ENCODE measurements around the gene ZXDC. TPM values are rescaled to one million over a fixed set of nuclear protein-coding genes. Genes with fewer than 3 reads are reported as not detected.

Gene ZXDC
- total RNA-seq, 1 donor from 2014 or later = 29.0 TPM

DNA sequence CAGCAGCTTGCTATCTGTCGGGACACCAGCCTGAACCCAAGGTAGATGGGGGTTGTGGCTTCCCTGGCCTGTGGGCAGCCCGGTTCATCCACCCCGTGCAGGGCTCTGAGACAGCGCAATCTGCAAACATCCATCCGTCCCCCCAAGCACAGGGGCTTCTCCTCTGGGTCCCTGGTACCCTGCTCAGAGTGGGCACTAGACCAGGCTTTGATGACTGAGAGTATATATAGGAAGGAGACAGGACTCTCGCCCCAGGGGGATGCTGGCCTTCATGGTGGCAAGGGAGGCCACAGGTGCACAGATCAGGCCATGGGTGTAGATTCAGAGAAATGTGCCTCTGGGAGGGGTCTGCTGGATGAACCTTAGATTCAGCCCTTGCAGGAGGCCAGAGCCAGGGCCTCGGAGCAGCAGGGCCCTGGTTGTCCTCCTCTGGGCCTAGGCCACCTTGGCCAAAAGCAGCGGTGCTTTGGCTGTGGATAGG is 40.7 kb downstream of the ZXDC start:
- no peaks in the 10 kb centered on the region for H3K27me3 Mint-ChIP-seq

DNA sequence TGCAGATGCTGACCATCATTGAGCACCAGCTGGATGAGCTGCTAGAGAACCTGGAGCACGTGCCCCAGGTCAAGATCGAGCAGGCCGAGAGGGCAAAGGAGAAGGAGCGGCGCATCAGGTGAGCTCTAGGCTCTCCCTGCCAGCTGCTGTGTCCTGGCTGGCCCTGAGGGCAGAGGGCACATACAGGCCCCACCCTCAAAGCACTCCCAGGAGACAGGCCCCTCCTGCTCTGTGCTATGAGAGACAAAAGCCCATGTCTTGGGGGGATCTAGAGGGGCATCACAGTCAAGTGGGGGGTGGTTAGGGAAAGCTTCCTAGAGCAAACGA is 41.5 kb downstream of the ZXDC start:
- H3K27me3 Mint-ChIP-seq = no peaks in the 10 kb centered on the region
- no peak for DNase-seq (ENCODE audit: extremely low spot score, unreplicated experiment)
- H3K4me1 Mint-ChIP-seq (ENCODE audit: unreplicated experiment) = peaks cover 8% of the 10 kb centered on the region
- peak overlapping the region; percentile 46 for H3K27ac Mint-ChIP-seq
- no peaks in the 10 kb centered on the region for H3K9me3 Mint-ChIP-seq
- TF ChIP-seq, protein P1, sequence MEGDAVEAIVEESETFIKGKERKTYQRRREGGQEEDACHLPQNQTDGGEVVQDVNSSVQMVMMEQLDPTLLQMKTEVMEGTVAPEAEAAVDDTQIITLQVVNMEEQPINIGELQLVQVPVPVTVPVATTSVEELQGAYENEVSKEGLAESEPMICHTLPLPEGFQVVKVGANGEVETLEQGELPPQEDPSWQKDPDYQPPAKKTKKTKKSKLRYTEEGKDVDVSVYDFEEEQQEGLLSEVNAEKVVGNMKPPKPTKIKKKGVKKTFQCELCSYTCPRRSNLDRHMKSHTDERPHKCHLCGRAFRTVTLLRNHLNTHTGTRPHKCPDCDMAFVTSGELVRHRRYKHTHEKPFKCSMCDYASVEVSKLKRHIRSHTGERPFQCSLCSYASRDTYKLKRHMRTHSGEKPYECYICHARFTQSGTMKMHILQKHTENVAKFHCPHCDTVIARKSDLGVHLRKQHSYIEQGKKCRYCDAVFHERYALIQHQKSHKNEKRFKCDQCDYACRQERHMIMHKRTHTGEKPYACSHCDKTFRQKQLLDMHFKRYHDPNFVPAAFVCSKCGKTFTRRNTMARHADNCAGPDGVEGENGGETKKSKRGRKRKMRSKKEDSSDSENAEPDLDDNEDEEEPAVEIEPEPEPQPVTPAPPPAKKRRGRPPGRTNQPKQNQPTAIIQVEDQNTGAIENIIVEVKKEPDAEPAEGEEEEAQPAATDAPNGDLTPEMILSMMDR (conservative IDR thresholded peaks at IDR 0.05) = no peak
- H3K4me3 Mint-ChIP-seq = no peak overlapping the region
- peaks cover 7% of the 10 kb centered on the region for H3K36me3 Mint-ChIP-seq

More for the DNA sequence above, 40.7 kb downstream of the ZXDC start:
- no peak overlapping the region for H3K27ac Mint-ChIP-seq
- DNase-seq (ENCODE audit: extremely low spot score, unreplicated experiment) = no peak
- H3K4me3 Mint-ChIP-seq = no peak overlapping the region
- peaks cover 8% of the 10 kb centered on the region for H3K36me3 Mint-ChIP-seq
- no peaks in the 10 kb centered on the region for H3K9me3 Mint-ChIP-seq
- H3K4me1 Mint-ChIP-seq (ENCODE audit: unreplicated experiment) = peaks cover 9% of the 10 kb centered on the region
- TF ChIP-seq, protein P1 (conservative IDR thresholded peaks at IDR 0.05) = no peak

DNA sequence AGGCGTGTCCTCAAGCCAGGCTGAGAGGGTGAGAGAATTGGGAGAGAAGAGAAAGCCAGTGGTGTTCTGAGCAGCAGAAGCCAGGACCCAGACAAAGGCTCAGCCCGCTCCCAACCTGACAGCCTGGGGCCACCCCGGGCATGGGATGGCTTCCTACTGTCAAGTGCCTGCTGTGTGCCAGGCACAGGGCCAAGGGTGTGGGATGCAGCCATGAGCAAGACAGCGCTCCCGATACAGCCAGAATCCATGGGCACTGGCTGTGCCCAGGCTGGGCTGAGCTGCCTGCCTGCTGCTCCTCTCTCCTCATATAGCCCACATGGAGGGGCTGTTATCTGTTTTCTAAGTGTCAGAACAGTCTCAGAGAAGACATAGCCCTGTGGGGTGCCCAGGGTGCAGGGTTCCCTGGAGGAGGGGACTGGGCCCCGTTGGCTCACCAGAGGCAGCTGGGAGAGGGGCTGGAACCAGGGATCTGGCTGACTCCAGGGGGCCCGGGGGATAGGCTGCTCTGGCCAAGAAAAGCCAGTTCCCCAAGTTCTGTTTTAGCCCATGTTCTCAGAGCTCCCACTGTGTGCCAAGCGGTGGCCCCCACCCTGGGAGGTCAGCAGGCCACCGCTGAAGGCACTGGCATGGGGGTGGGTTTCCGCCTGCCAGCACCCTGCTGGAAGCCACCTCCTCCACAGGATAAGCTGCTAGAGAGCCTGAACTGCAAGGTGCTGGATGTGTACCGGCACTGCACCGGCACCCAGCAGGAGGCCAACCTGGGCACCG is 42.0 kb downstream of the ZXDC start:
- Mint-ChIP-seq H3K4me3 (no peak overlapping the region), H3K4me1 (ENCODE audit: unreplicated experiment) (peaks cover 2% of the 10 kb centered on the region), H3K9me3 (no peaks in the 10 kb centered on the region), H3K27ac (no peak overlapping the region), H3K36me3 (peaks cover 3% of the 10 kb centered on the region), H3K27me3 (no peaks in the 10 kb centered on the region)
- TF ChIP-seq, protein P1 (conservative IDR thresholded peaks at IDR 0.05) = no peak
- DNase-seq (ENCODE audit: extremely low spot score, unreplicated experiment) = no peak

DNA sequence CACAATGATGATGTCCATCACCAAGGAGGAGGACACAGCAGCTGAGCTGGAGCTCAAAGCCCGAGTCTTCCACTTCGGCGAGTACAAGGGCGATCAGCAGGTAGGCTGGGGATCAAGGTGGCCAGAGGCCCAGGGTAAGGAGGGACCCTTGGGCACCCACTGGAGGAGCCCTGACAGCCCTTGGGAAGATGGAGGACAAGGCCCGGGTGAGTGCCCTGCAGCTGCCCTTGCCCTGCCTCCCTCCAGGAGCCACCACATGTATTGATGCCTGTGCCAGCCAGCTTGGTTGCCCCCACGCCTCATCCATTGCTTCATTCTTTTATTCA is 42.6 kb downstream of the ZXDC start:
- Mint-ChIP-seq H3K36me3 (peaks cover 3% of the 10 kb centered on the region), H3K4me3 (no peak overlapping the region), H3K9me3 (no peaks in the 10 kb centered on the region), H3K27me3 (no peaks in the 10 kb centered on the region), H3K27ac (no peak overlapping the region), H3K4me1 (ENCODE audit: unreplicated experiment) (no peaks in the 10 kb centered on the region)
- TF ChIP-seq, protein P1 (conservative IDR thresholded peaks at IDR 0.05) = no peak
- no peak for DNase-seq (ENCODE audit: extremely low spot score, unreplicated experiment)

DNA sequence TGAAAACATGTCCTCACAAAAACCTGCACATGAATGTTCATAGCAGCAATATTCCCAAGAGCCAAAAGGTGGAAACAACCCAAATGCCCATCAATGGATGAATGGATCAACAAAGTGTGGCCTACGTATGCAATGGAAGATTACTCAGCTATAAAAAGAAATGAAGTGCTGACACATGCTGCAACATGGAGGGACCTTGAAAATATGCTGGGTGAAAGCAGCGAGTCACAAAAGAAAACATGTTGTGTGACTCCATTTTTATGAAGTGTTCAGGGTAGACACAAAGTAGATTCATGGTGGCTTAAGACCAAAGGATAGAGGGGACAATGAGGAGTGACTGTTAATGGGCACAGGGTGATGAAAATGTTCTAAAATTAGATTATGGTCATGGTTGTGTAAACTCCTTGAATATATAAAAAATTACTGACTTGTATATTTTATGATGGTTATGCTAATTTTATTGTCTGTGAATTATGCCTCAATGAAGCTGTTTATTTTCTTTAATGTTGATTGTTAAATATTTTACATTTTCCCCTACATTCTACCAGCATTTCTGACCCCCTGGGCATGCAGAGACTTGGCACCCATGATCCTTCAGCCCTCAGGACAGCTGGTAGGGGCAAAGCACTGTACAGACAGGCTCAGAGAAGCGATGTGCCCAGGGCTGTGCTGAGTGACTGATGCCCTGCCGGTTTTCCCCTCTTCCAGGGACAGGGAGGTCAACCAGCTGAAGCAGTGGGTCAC is 43.2 kb downstream of the ZXDC start:
- Mint-ChIP-seq H3K36me3 (peaks cover 5% of the 10 kb centered on the region), H3K9me3 (no peaks in the 10 kb centered on the region), H3K27ac (no peak overlapping the region), H3K4me1 (ENCODE audit: unreplicated experiment) (no peaks in the 10 kb centered on the region), H3K27me3 (no peaks in the 10 kb centered on the region), H3K4me3 (no peak overlapping the region)
- no peak for DNase-seq (ENCODE audit: extremely low spot score, unreplicated experiment)
- TF ChIP-seq, protein P1 (conservative IDR thresholded peaks at IDR 0.05) = no peak
